ENCODE measurements around the gene PDE4D.

PDE4D gene

GRCh38 chr5:59362438-59362837 lies 531.1 kb downstream of the PDE4D start:
- no peak for DNase-seq (ENCODE audit: low spot score)

- DNase-seq (ENCODE audit: low spot score): no peak
Observed at GRCh38 chr5:59361454-59361853, 532.1 kb downstream of the PDE4D start.

- no peak for DNase-seq (ENCODE audit: low spot score)
Observed at GRCh38 chr5:59360130-59360555, 533.4 kb downstream of the PDE4D start.

- no peak for DNase-seq (ENCODE audit: low spot score)
Observed at GRCh38 chr5:59358005-59358861, 535.3 kb downstream of the PDE4D start.

GRCh38 chr5:59357381-59357977 lies 536.0 kb downstream of the PDE4D start:
- no peak for DNase-seq (ENCODE audit: low spot score)

- no peak for DNase-seq (ENCODE audit: low spot score)
Observed at GRCh38 chr5:59356813-59357380, 536.6 kb downstream of the PDE4D start.

- no peak for DNase-seq (ENCODE audit: low spot score)
Observed at GRCh38 chr5:59354811-59355210, 538.7 kb downstream of the PDE4D start.

GRCh38 chr5:59354274-59354673 lies 539.3 kb downstream of the PDE4D start:
- no peak for DNase-seq (ENCODE audit: low spot score)

GRCh38 chr5:59351076-59351794 lies 542.3 kb downstream of the PDE4D start:
- DNase-seq (ENCODE audit: low spot score): no peak

GRCh38 chr5:59348189-59348588 lies 545.3 kb downstream of the PDE4D start:
- no peak for DNase-seq (ENCODE audit: low spot score)

- no peak for DNase-seq (ENCODE audit: low spot score)
Observed at GRCh38 chr5:59346982-59347381, 546.5 kb downstream of the PDE4D start.

- DNase-seq (ENCODE audit: low spot score): no peak
Observed at GRCh38 chr5:59346514-59346913, 547.0 kb downstream of the PDE4D start.

- DNase-seq (ENCODE audit: low spot score): no peak
Observed at GRCh38 chr5:59342181-59342580, 551.3 kb downstream of the PDE4D start.

- no peak for DNase-seq (ENCODE audit: low spot score)
Observed at GRCh38 chr5:59341760-59342159, 551.8 kb downstream of the PDE4D start.

- DNase-seq (ENCODE audit: low spot score): no peak
Observed at GRCh38 chr5:59341155-59341554, 552.4 kb downstream of the PDE4D start.

- DNase-seq (ENCODE audit: low spot score): no peak
Observed at GRCh38 chr5:59340637-59341036, 552.9 kb downstream of the PDE4D start.

- DNase-seq (ENCODE audit: low spot score): no peak
Observed at GRCh38 chr5:59337240-59337639, 556.3 kb downstream of the PDE4D start.

GRCh38 chr5:59335544-59335943 lies 558.0 kb downstream of the PDE4D start:
- DNase-seq (ENCODE audit: low spot score): no peak

GRCh38 chr5:59333416-59333815 lies 560.1 kb downstream of the PDE4D start:
- DNase-seq (ENCODE audit: low spot score): no peak

- no peak for DNase-seq (ENCODE audit: low spot score)
Observed at GRCh38 chr5:59332236-59332973, 561.1 kb downstream of the PDE4D start.

GRCh38 chr5:59330680-59331079 lies 562.8 kb downstream of the PDE4D start:
- no peak for DNase-seq (ENCODE audit: low spot score)
